ENCODE measurements around the gene RAB27B.
A peak's percentile ranks its signal among the peaks of the same experiment; 100 is the strongest.

RAB27B gene

DNA sequence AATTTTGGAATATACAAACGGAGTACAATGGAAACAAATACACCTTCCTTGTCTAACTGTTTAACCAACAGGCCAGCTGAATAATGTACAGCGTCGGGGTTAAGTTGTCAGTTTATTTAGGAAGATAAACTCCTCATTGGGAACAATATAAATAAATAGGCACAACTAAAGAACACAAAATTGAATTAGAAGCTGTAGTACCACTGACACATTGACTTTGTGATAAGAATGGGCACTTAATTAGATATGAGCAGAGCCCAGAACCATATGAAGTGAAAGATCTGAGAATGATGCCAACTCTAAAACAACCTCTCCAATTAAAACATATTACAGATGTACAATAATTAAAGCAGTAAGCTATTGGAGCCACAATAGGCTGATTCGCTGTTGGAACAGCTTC lies 86.5 kb downstream of the RAB27B start:
- DNase-seq: no peak

DNA sequence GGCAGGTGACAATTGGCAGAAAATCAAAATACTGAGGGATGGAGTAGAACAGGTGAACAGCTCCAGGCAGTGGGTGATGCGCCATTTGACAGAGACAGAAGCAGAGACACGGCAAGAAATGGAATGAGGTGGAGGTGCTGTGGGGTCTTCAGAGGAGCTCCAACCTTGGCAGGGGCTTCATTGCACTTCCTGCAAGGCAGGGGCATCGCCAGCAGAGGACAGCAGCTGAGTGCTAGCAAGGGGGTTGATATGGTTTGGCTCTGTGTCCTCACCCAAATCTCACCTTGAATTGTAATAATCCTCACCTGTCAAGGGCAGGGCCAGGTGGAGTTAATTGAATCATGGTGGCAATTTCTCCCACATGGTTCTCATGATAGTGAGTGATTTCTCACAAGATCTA lies 88.2 kb downstream of the RAB27B start:
- DNase-seq: no peak

DNA sequence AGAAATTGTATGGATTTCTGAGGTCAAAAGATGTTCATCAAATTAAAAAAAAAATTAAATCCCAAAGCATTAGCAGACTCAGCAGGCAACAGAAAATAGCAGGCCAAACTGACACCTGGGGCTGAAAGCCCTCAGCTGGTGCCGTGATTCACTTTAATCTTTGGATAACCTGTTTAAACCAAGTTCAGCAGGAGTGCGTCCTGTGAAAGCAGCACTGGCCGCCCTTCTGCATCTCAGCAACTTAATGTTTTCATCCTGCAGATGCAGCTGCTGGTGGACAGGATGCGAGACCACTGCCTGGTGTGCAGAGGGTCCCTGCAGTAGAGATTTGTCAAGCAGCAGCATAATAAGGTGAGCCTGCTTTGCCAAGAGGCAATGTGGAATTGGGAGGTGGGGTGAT lies 89.8 kb downstream of the RAB27B start:
- no peak for DNase-seq

DNA sequence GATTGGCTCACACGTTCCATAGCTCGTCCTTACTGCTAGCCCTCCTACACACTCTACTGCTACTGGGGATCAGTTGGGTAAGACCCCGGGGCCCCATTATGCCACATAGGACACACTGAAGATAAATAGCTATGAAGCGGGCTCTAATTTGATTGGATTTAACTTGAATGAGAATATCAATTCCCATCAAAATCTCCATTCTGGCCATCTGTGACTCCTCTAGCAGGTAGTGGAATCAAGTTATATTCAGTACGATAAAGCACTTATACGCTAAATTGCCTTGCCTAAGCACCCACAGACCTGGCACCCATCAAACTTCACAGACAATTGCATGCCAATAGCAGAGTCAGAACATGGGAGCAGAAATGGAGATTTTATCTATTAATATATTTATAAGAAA lies 91.1 kb downstream of the RAB27B start:
- DNase-seq: no peak

DNA sequence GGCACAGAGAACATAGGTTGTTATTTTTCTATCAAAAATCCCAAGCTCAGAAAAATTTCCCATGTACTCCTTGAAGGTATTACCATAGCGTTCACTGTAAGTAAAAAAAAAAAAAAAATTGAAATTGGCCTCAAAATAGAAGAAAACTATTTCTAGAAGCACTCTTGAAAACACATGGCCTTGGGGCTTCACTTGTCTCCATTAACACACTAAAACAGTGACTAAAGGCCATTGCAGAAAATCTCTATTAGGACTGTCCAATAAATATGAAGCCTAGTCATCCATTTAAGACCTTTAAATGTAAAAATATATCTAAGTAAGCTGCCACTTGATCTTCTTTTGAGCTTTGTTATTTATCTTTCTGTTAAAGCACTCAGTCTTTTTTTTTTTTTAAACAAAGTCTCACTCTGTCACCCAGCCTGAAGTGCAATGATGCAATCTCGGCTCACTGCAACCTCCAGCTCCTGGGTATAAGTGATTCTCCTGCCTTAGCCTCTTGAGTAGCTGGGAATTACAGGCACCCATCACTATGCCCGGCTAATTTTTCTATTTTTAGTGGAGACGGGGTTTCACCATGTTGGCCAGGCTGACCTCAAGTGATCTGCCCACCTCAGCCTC lies 95.2 kb downstream of the RAB27B start:
- no peak for DNase-seq

DNA sequence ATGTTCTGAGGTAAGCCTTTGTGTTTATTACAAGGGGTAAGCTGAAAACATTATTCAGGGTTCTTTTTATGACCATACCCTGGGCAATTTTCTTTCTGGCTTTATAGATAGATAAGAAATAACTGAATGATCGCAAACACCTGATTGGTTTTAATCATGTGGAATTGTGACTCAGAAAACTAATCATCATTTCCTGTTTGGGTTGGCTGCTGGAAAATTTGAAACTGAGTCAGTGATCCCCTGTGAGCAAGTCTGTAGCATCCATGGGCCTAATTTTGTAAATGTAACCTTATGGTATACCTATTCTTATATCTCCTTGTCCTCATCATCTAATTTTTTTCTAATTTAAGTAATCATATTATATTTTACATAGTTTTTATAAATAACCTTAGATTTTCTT lies 96.7 kb downstream of the RAB27B start:
- DNase-seq: no peak

DNA sequence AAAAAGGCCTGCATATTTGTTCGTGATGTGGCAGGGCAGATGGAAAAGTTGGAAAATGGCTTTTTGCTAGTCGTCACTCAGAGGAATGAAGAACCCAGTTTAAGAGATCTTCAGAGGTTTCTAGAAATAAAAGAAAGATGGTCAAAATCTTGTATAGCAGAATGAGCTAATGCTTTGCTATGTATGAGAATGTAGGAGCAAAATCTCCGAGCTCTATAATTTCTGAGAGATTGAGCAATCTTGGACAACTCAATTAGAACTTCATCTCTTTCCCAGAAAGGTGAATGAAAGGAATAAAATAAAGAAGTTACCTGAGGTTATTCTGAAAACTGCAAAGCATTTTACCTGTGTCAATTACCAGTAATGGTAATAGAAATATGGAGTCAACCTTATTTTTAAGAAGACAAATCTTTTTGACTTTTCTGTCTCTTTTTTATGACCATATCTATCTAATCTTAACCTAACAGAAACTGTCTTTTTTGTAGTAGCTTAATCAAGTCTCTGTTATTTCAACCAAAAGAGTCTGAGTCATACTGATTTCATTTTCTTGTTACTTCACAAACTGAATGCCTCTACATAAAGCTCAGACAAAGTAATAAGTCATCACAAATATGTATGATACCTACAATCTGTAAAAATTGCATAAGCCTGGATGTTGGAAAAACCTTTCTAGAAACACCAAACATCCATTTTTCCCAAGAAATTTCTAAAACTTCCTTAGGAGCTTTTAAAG lies 98.5 kb downstream of the RAB27B start:
- peak; percentile 15 for DNase-seq

DNA sequence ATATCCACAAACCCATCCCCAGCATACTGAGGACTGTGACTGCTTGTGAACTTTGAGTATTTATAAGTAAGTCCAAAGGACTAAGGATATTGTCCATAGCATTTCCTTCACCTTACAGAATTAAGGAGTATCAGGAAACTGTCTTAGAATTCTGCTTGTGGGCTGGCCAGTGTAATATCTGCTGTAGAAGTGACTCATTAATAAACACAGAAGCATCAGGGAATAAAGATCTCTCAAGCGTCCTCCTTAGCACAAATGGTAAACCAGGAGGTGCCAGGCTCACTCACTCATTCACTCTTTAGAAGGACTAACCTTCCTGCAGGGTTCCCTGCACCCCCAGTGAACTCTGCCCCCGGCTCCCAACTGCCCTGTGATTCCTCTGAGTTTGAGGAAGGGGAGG lies 100.0 kb downstream of the RAB27B start:
- no peak for DNase-seq

DNA sequence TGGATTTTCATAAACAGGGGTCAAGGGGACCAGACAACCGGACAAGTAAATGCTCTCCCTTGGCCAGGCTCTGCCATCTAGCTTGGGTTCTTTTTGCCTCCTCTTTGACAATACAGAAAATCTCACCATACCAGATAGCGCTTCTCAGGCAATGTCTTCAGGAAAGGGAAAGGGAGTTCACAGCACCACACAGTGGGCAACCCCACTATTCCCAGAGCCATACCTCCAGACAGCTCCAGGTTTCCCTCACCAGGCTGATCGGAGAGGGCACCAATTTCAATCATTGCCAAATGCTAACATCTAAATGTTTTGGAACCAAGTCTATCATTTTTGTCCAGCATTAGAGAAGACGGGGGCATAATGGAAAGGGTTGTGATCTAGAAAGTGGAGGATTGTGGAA lies 102.9 kb downstream of the RAB27B start:
- DNase-seq: no peak

DNA sequence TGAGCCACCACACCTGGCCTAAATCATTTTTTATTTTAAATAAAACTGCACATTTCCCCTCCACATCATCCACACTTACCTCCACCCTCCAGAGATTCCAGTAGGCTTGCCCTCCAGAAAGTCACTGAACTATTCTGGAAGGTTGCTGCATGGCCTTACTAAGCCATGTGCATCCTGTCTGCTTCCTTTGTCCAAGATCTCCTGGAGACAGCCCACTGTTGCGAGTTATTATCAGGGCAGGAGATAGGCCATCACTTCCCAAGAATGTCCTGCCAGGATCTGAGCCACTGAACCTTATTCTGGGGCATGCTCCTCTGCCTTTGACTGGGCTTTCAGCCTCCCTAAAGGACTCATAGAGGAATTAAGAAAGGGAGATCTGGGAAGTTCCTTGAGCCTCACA lies 104.2 kb downstream of the RAB27B start:
- no peak for DNase-seq

DNA sequence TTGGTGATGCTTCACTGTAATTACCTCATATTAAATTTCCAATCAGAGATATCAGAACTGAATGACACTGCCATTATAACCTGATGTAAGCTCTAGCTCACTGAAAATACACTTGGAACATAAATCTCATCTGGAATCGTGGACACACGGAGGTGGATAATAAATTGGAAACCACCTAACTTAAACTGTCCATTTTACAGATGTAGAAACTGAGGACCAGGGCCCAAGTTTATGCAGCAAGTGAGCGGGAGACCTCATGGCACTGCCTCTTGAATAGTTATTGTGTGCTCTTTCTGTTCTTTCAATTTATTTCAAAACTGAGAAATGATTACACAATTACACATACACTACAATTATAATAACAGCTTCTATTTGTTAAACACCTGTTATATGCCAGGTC lies 110.2 kb downstream of the RAB27B start:
- no peak for DNase-seq

DNA sequence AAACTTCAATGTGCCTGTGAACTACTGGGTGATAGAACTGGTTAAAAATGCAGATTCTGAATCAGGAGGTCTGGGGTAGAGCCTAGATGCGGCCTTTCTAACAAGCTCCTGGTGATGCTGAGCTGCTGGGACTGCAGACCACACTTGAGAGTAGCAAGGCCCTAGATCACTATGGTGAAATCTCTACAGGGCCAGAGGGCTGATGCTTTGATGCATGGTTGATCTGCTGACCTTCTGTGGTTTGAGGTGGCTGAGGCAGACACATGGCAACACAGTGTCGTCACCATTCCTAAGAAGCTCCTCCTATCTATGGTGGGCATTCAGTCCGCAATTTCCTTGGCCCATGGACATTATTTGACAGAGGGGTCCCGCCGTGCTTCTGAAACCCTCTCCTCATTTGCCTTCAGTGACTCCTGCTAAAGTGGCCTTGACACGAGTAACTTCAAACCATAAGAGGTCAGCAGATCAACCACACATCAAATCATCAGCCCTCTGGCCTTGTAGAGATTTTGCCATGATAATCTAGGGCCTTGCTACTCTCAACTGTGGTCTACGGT lies 111.2 kb downstream of the RAB27B start:
- no peak for DNase-seq

DNA sequence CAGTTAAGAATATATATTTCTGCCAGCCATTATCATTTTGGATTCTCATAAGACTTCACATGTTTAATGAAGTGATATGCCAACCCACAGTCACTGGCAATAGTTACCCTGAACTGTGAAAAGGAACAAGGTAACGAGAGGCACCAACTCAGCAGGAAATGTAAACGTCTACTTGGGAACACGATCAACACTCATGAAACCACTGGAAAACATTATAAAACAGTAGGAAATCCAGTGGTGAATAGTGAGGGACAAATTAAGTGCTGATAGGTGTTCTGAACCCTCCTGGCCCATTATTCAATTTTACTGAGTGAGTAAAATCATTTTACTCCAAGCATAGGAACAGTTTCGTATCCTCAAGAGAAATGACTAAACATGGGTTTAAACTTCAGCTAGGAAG lies 113.9 kb downstream of the RAB27B start:
- DNase-seq: no peak

DNA sequence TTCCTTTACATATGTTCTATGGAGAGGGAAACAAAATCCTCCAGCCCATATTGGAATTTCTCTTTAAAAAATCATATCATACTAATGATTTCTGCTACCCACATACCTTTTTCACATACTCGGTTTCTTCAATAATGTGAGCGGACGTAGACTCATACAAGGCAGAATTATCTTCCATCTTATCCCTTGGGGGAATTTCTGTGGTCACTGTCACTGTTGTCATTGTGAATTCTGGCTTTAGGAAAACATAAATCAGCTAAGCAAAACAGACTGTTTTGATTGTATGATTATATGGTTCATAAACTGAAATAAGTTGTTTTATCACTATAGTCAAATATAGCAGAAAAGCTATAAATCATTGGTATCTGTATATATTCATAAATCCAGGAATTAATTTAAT lies 114.3 kb downstream of the RAB27B start:
- no peak for DNase-seq

All from fibroblast of skin of scalp (primary cell).